ENCODE results near the gene ZNF556. TPM values are rescaled to one million over a fixed set of nuclear protein-coding genes. Genes with fewer than 3 reads are reported as not detected.

The ZNF556 gene
- polyA plus RNA-seq, 1 of the 3 experiments (the other 2 are of a cell fraction) = 0.46 TPM

DNA sequence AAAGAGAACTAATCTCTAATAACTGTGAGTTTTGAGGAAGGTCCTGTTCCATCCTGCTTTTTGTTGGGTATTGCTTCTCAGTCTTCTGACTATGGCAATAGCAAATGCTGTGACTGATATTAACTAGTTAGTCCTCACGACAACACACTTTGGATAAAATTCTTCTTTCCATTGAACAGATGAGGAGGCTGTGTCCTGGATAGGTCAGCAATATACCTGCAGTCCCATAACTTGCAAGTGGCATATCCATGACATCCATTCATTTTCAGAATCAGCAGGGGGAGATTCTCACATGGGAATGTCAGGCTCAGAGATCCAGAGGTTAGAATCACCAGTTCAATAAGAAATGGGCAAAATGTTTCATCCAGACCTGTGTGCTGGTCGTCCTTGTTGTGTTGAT, 40.1 kb upstream of the ZNF556 start:
- ChIA-PET CTCF (no interaction called here), POLR2A (no interaction called here)
- TF ChIP-seq, protein P1, sequence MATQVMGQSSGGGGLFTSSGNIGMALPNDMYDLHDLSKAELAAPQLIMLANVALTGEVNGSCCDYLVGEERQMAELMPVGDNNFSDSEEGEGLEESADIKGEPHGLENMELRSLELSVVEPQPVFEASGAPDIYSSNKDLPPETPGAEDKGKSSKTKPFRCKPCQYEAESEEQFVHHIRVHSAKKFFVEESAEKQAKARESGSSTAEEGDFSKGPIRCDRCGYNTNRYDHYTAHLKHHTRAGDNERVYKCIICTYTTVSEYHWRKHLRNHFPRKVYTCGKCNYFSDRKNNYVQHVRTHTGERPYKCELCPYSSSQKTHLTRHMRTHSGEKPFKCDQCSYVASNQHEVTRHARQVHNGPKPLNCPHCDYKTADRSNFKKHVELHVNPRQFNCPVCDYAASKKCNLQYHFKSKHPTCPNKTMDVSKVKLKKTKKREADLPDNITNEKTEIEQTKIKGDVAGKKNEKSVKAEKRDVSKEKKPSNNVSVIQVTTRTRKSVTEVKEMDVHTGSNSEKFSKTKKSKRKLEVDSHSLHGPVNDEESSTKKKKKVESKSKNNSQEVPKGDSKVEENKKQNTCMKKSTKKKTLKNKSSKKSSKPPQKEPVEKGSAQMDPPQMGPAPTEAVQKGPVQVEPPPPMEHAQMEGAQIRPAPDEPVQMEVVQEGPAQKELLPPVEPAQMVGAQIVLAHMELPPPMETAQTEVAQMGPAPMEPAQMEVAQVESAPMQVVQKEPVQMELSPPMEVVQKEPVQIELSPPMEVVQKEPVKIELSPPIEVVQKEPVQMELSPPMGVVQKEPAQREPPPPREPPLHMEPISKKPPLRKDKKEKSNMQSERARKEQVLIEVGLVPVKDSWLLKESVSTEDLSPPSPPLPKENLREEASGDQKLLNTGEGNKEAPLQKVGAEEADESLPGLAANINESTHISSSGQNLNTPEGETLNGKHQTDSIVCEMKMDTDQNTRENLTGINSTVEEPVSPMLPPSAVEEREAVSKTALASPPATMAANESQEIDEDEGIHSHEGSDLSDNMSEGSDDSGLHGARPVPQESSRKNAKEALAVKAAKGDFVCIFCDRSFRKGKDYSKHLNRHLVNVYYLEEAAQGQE (IDR thresholded peaks at IDR 0.05; ENCODE audit: low read depth, low read length) = no peak
- TF ChIP-seq, protein P2, sequence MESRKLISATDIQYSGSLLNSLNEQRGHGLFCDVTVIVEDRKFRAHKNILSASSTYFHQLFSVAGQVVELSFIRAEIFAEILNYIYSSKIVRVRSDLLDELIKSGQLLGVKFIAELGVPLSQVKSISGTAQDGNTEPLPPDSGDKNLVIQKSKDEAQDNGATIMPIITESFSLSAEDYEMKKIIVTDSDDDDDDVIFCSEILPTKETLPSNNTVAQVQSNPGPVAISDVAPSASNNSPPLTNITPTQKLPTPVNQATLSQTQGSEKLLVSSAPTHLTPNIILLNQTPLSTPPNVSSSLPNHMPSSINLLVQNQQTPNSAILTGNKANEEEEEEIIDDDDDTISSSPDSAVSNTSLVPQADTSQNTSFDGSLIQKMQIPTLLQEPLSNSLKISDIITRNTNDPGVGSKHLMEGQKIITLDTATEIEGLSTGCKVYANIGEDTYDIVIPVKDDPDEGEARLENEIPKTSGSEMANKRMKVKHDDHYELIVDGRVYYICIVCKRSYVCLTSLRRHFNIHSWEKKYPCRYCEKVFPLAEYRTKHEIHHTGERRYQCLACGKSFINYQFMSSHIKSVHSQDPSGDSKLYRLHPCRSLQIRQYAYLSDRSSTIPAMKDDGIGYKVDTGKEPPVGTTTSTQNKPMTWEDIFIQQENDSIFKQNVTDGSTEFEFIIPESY (IDR thresholded peaks at IDR 0.05; ENCODE audit: borderline replicate concordance, low read depth) = no peak
- TF ChIP-seq, protein P3, sequence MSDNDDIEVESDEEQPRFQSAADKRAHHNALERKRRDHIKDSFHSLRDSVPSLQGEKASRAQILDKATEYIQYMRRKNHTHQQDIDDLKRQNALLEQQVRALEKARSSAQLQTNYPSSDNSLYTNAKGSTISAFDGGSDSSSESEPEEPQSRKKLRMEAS (IDR thresholded peaks at IDR 0.05; ENCODE audit: low read depth) = no peak
- TF ChIP-seq EP300 (IDR thresholded peaks at IDR 0.05; ENCODE audit: borderline replicate concordance in 1 of 2, low read depth in 1 of 2, low read length in 1 of 2) (no peak), FOSL2 (IDR thresholded peaks at IDR 0.05; ENCODE audit: borderline replicate concordance, low read depth) (no peak), TCF12 (IDR thresholded peaks at IDR 0.05) (no peak)
- TF ChIP-seq, protein P4, sequence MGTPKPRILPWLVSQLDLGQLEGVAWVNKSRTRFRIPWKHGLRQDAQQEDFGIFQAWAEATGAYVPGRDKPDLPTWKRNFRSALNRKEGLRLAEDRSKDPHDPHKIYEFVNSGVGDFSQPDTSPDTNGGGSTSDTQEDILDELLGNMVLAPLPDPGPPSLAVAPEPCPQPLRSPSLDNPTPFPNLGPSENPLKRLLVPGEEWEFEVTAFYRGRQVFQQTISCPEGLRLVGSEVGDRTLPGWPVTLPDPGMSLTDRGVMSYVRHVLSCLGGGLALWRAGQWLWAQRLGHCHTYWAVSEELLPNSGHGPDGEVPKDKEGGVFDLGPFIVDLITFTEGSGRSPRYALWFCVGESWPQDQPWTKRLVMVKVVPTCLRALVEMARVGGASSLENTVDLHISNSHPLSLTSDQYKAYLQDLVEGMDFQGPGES (IDR thresholded peaks at IDR 0.05; ENCODE audit: low read depth, low read length) = no peak
- Histone ChIP-seq H3K36me3 (replicated peaks in 1 of 2; ENCODE audit: control insufficient read depth in 1 of 2, insufficient read depth in 2 of 2, low read length in 1 of 2) (peaks cover 8 to 12% of the 10 kb centered on the region in 2 experiments), H3K4me2 (no peak overlapping the region), H3K27me3 (ENCODE audit: insufficient read depth) (no peaks in the 10 kb centered on the region), H3K4me3 (ENCODE audit: low read depth in 2 of 2, low read length in 1 of 2) (no peak overlapping the region; a peak in 1 of 4 replicates), H3F3A (replicated peaks; ENCODE audit: insufficient read depth) (no peaks in the 10 kb centered on the region), H4K20me1 (ENCODE audit: insufficient read depth) (no peaks in the 10 kb centered on the region), H2AFZ (ENCODE audit: low read depth) (no peak overlapping the region), H3K79me2 (ENCODE audit: insufficient read depth) (no peaks in the 10 kb centered on the region), H3K9ac (no peak overlapping the region), H3K9me2 (no peaks in the 10 kb centered on the region), H3K4me1 (ENCODE audit: control insufficient read depth in 1 of 2, insufficient read depth in 2 of 2, low read depth in 1 of 2, low read length in 1 of 2) (no peaks in the 10 kb centered on the region), H3K9me3 (no peaks in the 10 kb centered on the region), H3K27ac (ENCODE audit: low read depth in 2 of 2, low read length in 1 of 2) (no peak overlapping the region)
- no peak for DNase-seq
- WGBS (ENCODE audit: low lambda C conversion rate) = 62% methylated on average over 2 of the region's 2 CpGs

DNA sequence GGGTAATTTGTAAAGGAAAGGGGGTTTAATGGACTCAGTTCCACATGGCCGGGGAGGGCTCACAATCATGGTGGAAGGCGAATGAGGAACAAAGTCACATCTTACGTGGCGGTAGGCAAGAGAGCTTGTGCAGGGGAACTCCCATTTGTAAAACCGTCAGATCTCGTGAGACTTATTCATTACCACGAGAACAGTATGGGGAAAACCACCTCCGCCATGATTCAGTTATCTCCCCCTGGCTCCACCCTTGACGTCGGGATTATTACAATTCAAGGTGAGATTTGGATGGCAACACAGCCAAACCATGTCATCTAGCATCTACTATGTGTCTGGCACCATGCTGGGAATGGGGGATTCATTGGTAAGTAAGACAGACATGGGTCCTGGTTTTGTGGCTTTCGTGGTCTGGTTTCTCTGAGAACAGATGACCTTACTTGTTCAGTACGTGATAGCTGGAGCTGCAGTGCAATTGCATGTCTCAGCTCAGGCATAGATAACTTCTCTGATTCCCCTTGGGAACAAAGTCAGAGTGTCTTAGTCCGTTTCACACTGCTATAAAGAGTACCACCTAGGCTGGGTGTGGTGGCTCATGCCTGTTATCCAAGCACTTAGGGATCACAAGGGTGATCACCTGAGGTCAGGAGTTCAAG, 39.2 kb upstream of the ZNF556 start:
- no peaks in the 10 kb centered on the region for H3K9me2 ChIP-seq
- ChIA-PET CTCF (no interaction called here), POLR2A (interaction anchor here (0.6 kb wide), 1 partner anchor 16 kb away, joined by 4 read pairs; no protein-coding TSS in a partner anchor)
- H3K79me2 ChIP-seq (ENCODE audit: insufficient read depth) = no peaks in the 10 kb centered on the region
- H3K9ac ChIP-seq = no peak overlapping the region
- no peak for DNase-seq
- H3K27me3 ChIP-seq (ENCODE audit: insufficient read depth) = no peaks in the 10 kb centered on the region
- no peaks in the 10 kb centered on the region for H3F3A ChIP-seq (replicated peaks; ENCODE audit: insufficient read depth)
- no peaks in the 10 kb centered on the region for H3K4me1 ChIP-seq (ENCODE audit: control insufficient read depth in 1 of 2, insufficient read depth in 2 of 2, low read depth in 1 of 2, low read length in 1 of 2)
- peaks cover 5% of the 10 kb centered on the region; the same call in 1 of the 2 replicates for H3K9me3 ChIP-seq
- WGBS (ENCODE audit: low lambda C conversion rate) = 83% methylated on average over 11 of the region's 13 CpGs
- H2AFZ ChIP-seq (ENCODE audit: low read depth) = no peak overlapping the region
- peaks cover 8 to 20% of the 10 kb centered on the region in 2 experiments for H3K36me3 ChIP-seq (replicated peaks in 1 of 2; ENCODE audit: control insufficient read depth in 1 of 2, insufficient read depth in 2 of 2, low read length in 1 of 2)
- no peak overlapping the region for H3K27ac ChIP-seq (ENCODE audit: low read depth in 2 of 2, low read length in 1 of 2)
- H3K4me3 ChIP-seq (ENCODE audit: low read depth in 2 of 2, low read length in 1 of 2) = no peak overlapping the region
- no peak overlapping the region for H3K4me2 ChIP-seq
- H4K20me1 ChIP-seq (ENCODE audit: insufficient read depth) = no peaks in the 10 kb centered on the region
- TF ChIP-seq ELF1 (IDR thresholded peaks at IDR 0.05) (no peak), EZH2phosphoT487 (IDR thresholded peaks at IDR 0.05; ENCODE audit: borderline replicate concordance, low read depth) (no peak), RFX5 (IDR thresholded peaks at IDR 0.05; ENCODE audit: low read length) (no peak), GATA2 (CRISPR knock-in tag; IDR thresholded peaks at IDR 0.05) (no peak), GABPA (IDR thresholded peaks at IDR 0.05; ENCODE audit: low read depth) (no peak), FOSL2 (IDR thresholded peaks at IDR 0.05; ENCODE audit: borderline replicate concordance, low read depth) (no peak), FOXM1 (IDR thresholded peaks at IDR 0.05; ENCODE audit: low read depth) (no peak)
- TF ChIP-seq, protein P1 (IDR thresholded peaks at IDR 0.05; ENCODE audit: low read depth, low read length) = no peak

Data from SK-N-SH (cell line).